Measurements from ENCODE around the gene FNDC8. TPM values are rescaled to one million over a fixed set of nuclear protein-coding genes. Genes with fewer than 3 reads are reported as not detected.

FNDC8 gene
- polyA plus RNA-seq, 2 of the 4 experiments (the other 2 are of a cell fraction) = not detected

- POLR2A ChIA-PET = no interaction called here
- WGBS (ENCODE audit: missing lambda C conversion rate) = 67% methylated on average over 4 of the region's 4 CpGs
- CTCF ChIA-PET = interaction anchor here (1.2 to 2.3 kb wide), 2 partner anchors 13 to 28 kb away, joined by 4 to 7 read pairs; no protein-coding TSS in a partner anchor
These were observed 23.4 kb downstream of the FNDC8 start for GRCh38 chr17:35144840-35145239.

GRCh38 chr17:35146214-35146833 lies 24.9 kb downstream of the FNDC8 start:
- Histone ChIP-seq H3K9me3 (no peaks in the 10 kb centered on the region), H3K27ac (no peak overlapping the region), H3K4me2 (no peak overlapping the region), H3K4me1 (no peaks in the 10 kb centered on the region), H3K4me3 (no peak overlapping the region)
- DNase-seq (ENCODE audit: low read depth in 1 of 2, low spot score in 1 of 2) (no peak), ATAC-seq (no peak), FAIRE-seq (no peak)
- ChIA-PET POLR2A (no interaction called here), CTCF (interaction anchor here (1.0 to 3.6 kb wide), 6 partner anchors 14 to 387 kb away, joined by 3 to 17 read pairs (median 4); partner anchors contain the start of gene RAD51D)
- TF ChIP-seq MAFK (IDR thresholded peaks at IDR 0.05; ENCODE audit: partially characterized antibody) (peak; percentile 28), KDM5A (IDR thresholded peaks at IDR 0.05) (no peak)
- 56% methylated on average over 4 of the region's 4 CpGs for WGBS (ENCODE audit: missing lambda C conversion rate)

More at GRCh38 chr17:35144840-35145239, 23.4 kb downstream of the FNDC8 start:
- H3K4me2 ChIP-seq = no peak overlapping the region
- TF ChIP-seq TFCP2L1 (CRISPR knock-in tag; IDR thresholded peaks at IDR 0.05) (no peak), HDAC2 (IDR thresholded peaks at IDR 0.05) (no peak), HOXB5 (CRISPR knock-in tag; IDR thresholded peaks at IDR 0.05) (no peak)
- ATAC-seq = no peak
- H3K9me3 ChIP-seq = no peaks in the 10 kb centered on the region
- no peak overlapping the region for H3K4me3 ChIP-seq
- FAIRE-seq = no peak
- H3K4me1 ChIP-seq = peaks cover 9% of the 10 kb centered on the region; the same call in 2 of the 3 replicates
- no peak for DNase-seq (ENCODE audit: low read depth in 1 of 2, low spot score in 1 of 2)
- no peak overlapping the region for H3K27ac ChIP-seq

GRCh38 chr17:35147375-35147905 lies 26.0 kb downstream of the FNDC8 start, which contains the start of gene UNC45B:
UNC45B (plus strand) TSS chr17:35147817; CDS start chr17:35148264, 447 bp downstream.
- no peak for TF ChIP-seq EHMT2 (IDR thresholded peaks at IDR 0.05; ENCODE audit: low read depth)
- TF ChIP-seq BHLHE40 (IDR thresholded peaks at IDR 0.05; ENCODE audit: low read depth, low read length) = no peak
- TF ChIP-seq HDAC2 (IDR thresholded peaks at IDR 0.05) = no peak
- no peak for TF ChIP-seq HOXB13 (CRISPR knock-in tag; IDR thresholded peaks at IDR 0.05; ENCODE audit: low read depth)
- no peak for TF ChIP-seq BCL3 (IDR thresholded peaks at IDR 0.05)
- no peak for TF ChIP-seq NR3C1 (IDR thresholded peaks at IDR 0.05)
- TF ChIP-seq ZNF302 (CRISPR knock-in tag; IDR thresholded peaks at IDR 0.05) = no peak
- TF ChIP-seq HES2 (IDR thresholded peaks at IDR 0.05) = no peak
- TF ChIP-seq RCOR1 (IDR thresholded peaks at IDR 0.05; ENCODE audit: low read depth, low read length) = no peak
- no peak for TF ChIP-seq REST (IDR thresholded peaks at IDR 0.05)
- TF ChIP-seq JUNB (IDR thresholded peaks at IDR 0.05) = no peak
- no peak for TF ChIP-seq ATOH8 (CRISPR knock-in tag; IDR thresholded peaks at IDR 0.05; ENCODE audit: low read depth)
- no peak for TF ChIP-seq NFE2L2 (conservative IDR thresholded peaks at IDR 0.05; ENCODE audit: low read length)
- TF ChIP-seq CBX8 (IDR thresholded peaks at IDR 0.05) = no peak
- TF ChIP-seq FOSB (CRISPR knock-in tag; IDR thresholded peaks at IDR 0.05) = no peak
- TF ChIP-seq GATA3 (IDR thresholded peaks at IDR 0.05; ENCODE audit: borderline replicate concordance) = no peak
- TF ChIP-seq KDM1A (IDR thresholded peaks at IDR 0.05; ENCODE audit: low read depth) = no peak
- no peak for TF ChIP-seq ZSCAN20 (CRISPR knock-in tag; IDR thresholded peaks at IDR 0.05)
- TF ChIP-seq RFX5 (IDR thresholded peaks at IDR 0.05) = no peak
- WGBS (ENCODE audit: missing lambda C conversion rate) = 78% methylated on average over 4 of the region's 4 CpGs
- Histone ChIP-seq H3K4me3 (no peak within 1 kb of the TSS), H3K9me3 (no peaks in the 10 kb centered on the region), H3K27ac (no peak within 1 kb of the TSS), H3K4me2 (no peak within 1 kb of the TSS), H3K4me1 (no peaks in the 10 kb centered on the region)
- CTCF ChIA-PET = interaction anchor here (0.7 to 3.6 kb wide), 7 partner anchors 13 to 392 kb away, joined by 3 to 17 read pairs (median 4); partner anchors contain the start of gene RAD51D
- POLR2A ChIA-PET = interaction anchor here (1.2 to 1.5 kb wide), 2 partner anchors 15 to 166 kb away, joined by 3 read pairs; no protein-coding TSS in a partner anchor
- DNase-seq (ENCODE audit: low read depth in 1 of 2, low spot score in 1 of 2) (no peak), ATAC-seq (no peak), FAIRE-seq (no peak)

Data from A549 (cell line).